H9 (cell line): ENCODE data around the gene THSD7B. TPM values are rescaled to one million over a fixed set of nuclear protein-coding genes. Genes with fewer than 3 reads are reported as not detected.

Experiments used
- DNase-seq: peaks from one replicate; pipeline ENCODE4 v3.0.0-alpha.2; 2017
- H2AFZ ChIP-seq: one replicate; pipeline ENCODE4 v1.6.1; 2013; ENCODE audit warnings: mild to moderate bottlenecking, low read length, control low read depth, moderate library complexity
- H2AK5ac ChIP-seq: 2 replicates; pipeline ENCODE4 v1.6.1; 2013; ENCODE audit warnings: low read length, control low read depth, mixed read lengths; ENCODE audit not compliant: insufficient read length
- H2BK120ac ChIP-seq: one replicate; pipeline ENCODE4 v1.6.1; 2013; ENCODE audit warnings: low read depth, mild to moderate bottlenecking, low read length, control low read depth, inconsistent platforms; ENCODE audit not compliant: poor library complexity, severe bottlenecking
- H2BK12ac ChIP-seq: 2 replicates; pipeline ENCODE4 v1.6.1; 2013; ENCODE audit warnings: low read length, control low read depth, mixed read lengths, low read depth; ENCODE audit not compliant: insufficient read length
- H2BK15ac ChIP-seq: 2 replicates; pipeline ENCODE4 v1.6.1; 2013; ENCODE audit warnings: low read depth, low read length, control low read depth
- H2BK20ac ChIP-seq: one replicate; pipeline ENCODE4 v1.6.1; 2013; ENCODE audit warnings: low read depth, mild to moderate bottlenecking, low read length, control low read depth, inconsistent platforms; ENCODE audit not compliant: poor library complexity, severe bottlenecking
- H2BK5ac ChIP-seq: 2 replicates; pipeline ENCODE4 v1.6.1; 2013; ENCODE audit warnings: low read length, control low read depth, mixed read lengths; ENCODE audit not compliant: insufficient read length
- H3K14ac ChIP-seq: 2 replicates; pipeline ENCODE4 v1.6.1; 2013; ENCODE audit warnings: low read length, control low read depth; ENCODE audit not compliant: insufficient read depth
- H3K18ac ChIP-seq: 2 replicates; pipeline ENCODE4 v1.6.1; 2013; ENCODE audit warnings: low read depth, mild to moderate bottlenecking, mixed read lengths, low read length, control low read depth; ENCODE audit not compliant: insufficient read length
- H3K23ac ChIP-seq: 2 replicates; pipeline ENCODE4 v1.6.1; 2013; ENCODE audit warnings: low read length, control low read depth, mixed read lengths, low read depth; ENCODE audit not compliant: insufficient read length
- H3K23me2 ChIP-seq: 2 replicates; pipeline ENCODE4 v1.6.1; 2013; ENCODE audit warnings: low read depth, mild to moderate bottlenecking, mixed read lengths, low read length, control low read depth; ENCODE audit not compliant: insufficient read length, poor library complexity, severe bottlenecking
- H3K27ac ChIP-seq: 2 replicates; pipeline ENCODE4 v1.5.1; 2013; ENCODE audit warnings: low read length, control low read depth, mixed read lengths, low read depth; ENCODE audit not compliant: insufficient read length
- H3K27me3 ChIP-seq: 2 replicates; pipeline ENCODE4 v1.6.1; 2013; ENCODE audit warnings: low read length, control low read depth, inconsistent platforms; ENCODE audit not compliant: insufficient read depth
- H3K4ac ChIP-seq: 2 replicates; pipeline ENCODE4 v1.6.1; 2013; ENCODE audit warnings: low read depth, mild to moderate bottlenecking, control low read depth, inconsistent platforms, low read length, moderate library complexity
- H3K4me1 ChIP-seq: 2 replicates; pipeline ENCODE4 v1.6.1; 2013; ENCODE audit warnings: low read length, control low read depth, inconsistent platforms; ENCODE audit not compliant: insufficient read depth
- H3K4me2 ChIP-seq: 2 replicates; pipeline ENCODE4 v1.6.1; 2013; ENCODE audit warnings: low read length, control low read depth, mixed read lengths; ENCODE audit not compliant: insufficient read length, insufficient read depth
- H3K56ac ChIP-seq: 2 replicates; pipeline ENCODE4 v1.6.1; 2013; ENCODE audit warnings: low read depth, mild to moderate bottlenecking, mixed read lengths, low read length, control low read depth; ENCODE audit not compliant: insufficient read length
- H3K79me1 ChIP-seq: 2 replicates; pipeline ENCODE4 v1.6.1; 2013; ENCODE audit warnings: low read depth, mild to moderate bottlenecking, moderate library complexity, low read length, control low read depth, inconsistent platforms; ENCODE audit not compliant: insufficient read depth, poor library complexity, severe bottlenecking
- H3K79me2 ChIP-seq: 2 replicates; pipeline ENCODE4 v1.6.1; 2013; ENCODE audit warnings: low read length, control low read depth, inconsistent platforms; ENCODE audit not compliant: insufficient read depth
- H3K9ac ChIP-seq: 2 replicates; pipeline ENCODE4 v1.6.1; 2013; ENCODE audit warnings: low read length, control low read depth, mixed read lengths; ENCODE audit not compliant: insufficient read length; ENCODE audit errors: extremely low read depth
- H3K9me3 ChIP-seq: one replicate; pipeline ENCODE4 v1.6.1; 2013; ENCODE audit warnings: low read depth, low read length, inconsistent platforms; ENCODE audit not compliant: control insufficient read depth
- H3T11ph ChIP-seq: one replicate; pipeline ENCODE4 v1.6.1; 2013; ENCODE audit warnings: mild to moderate bottlenecking, low read length, control low read depth, inconsistent platforms
- H4K20me1 ChIP-seq: one replicate; pipeline ENCODE4 v1.6.1; 2013; ENCODE audit not compliant: control insufficient read depth, insufficient read length, insufficient read depth
- H4K5ac ChIP-seq: 2 replicates; pipeline ENCODE4 v1.6.1; 2013; ENCODE audit warnings: low read depth, mild to moderate bottlenecking, mixed read lengths, low read length, control low read depth; ENCODE audit not compliant: insufficient read length
- H4K8ac ChIP-seq: replicated peaks from 2 replicates; pipeline ENCODE4 v1.6.1; 2013; ENCODE audit warnings: low read length, control low read depth, mixed read lengths, low read depth; ENCODE audit not compliant: insufficient read length
- H4K91ac ChIP-seq: 2 replicates; pipeline ENCODE4 v1.6.1; 2013; ENCODE audit warnings: low read depth, mild to moderate bottlenecking, moderate library complexity, mixed read lengths, low read length, control low read depth; ENCODE audit not compliant: insufficient read length
- H3K27ac Mint-ChIP-seq, 3 experiments: 2 replicates in 2 of 3; 3 replicates in 1 of 3; pipeline ENCODE4 v1.8.0; 2020 to 2021; ENCODE audit warnings: mixed read lengths in 3 of 3, mild to moderate bottlenecking in 1 of 3, moderate library complexity in 1 of 3
- H3K27me3 Mint-ChIP-seq: 2 replicates; pipeline ENCODE4 v1.8.0; 2021; ENCODE audit warnings: low read depth, mild to moderate bottlenecking, moderate library complexity, mixed read lengths
- H3K36me3 Mint-ChIP-seq, 3 experiments: 2 replicates in 2 of 3; 3 replicates in 1 of 3; pipeline ENCODE4 v1.8.0; 2020 to 2021; ENCODE audit warnings: low read depth in 3 of 3, mixed read lengths in 3 of 3; ENCODE audit not compliant: insufficient read depth in 1 of 3
- H3K4me1 Mint-ChIP-seq, 2 experiments: 2 replicates each; pipeline ENCODE4 v1.8.0; 2020; ENCODE audit warnings: mixed read lengths in 2 of 2
- H3K4me3 Mint-ChIP-seq, 2 experiments: 2 replicates in 1 of 2; 3 replicates in 1 of 2; pipeline ENCODE4 v1.8.0; 2020 to 2021; ENCODE audit warnings: mild to moderate bottlenecking in 2 of 2, mixed read lengths in 2 of 2, moderate library complexity in 1 of 2
- H3K9me3 Mint-ChIP-seq, 2 experiments: 2 replicates in 1 of 2; 3 replicates in 1 of 2; pipeline ENCODE4 v1.8.0; 2020; ENCODE audit warnings: mild to moderate bottlenecking in 2 of 2, mixed read lengths in 2 of 2, moderate library complexity in 1 of 2
- WGBS: extraction: QIAGEN DNeasy Blood & Tissue Kit; methylation state at CpG from one replicate; pipeline ENCODE4 v1.1.7; 2013; ENCODE audit warnings: missing lambda C conversion rate, low lambda C conversion rate, mixed read lengths; ENCODE audit not compliant: insufficient read length; ENCODE audit errors: extremely low coverage; 5-methylcytosine and 5-hydroxymethylcytosine counted together
- total RNA-seq: library from RNA; stranded (reverse); gene quantifications from 2 replicates; pipeline ENCODE4 v1.2.1, GENCODE V29; 2021
- TF ChIP-seq, protein P1 (sequence below): fragments of 200-600 bp; sonication (generic); conservative IDR thresholded peaks from 3 replicates; pipeline ENCODE4 v1.8.0; 2021; ENCODE audit warnings: antibody characterized with exemption, mild to moderate bottlenecking

THSD7B gene
- total RNA-seq, 1 experiment from 2014 or later = 0.85 TPM

DNA sequence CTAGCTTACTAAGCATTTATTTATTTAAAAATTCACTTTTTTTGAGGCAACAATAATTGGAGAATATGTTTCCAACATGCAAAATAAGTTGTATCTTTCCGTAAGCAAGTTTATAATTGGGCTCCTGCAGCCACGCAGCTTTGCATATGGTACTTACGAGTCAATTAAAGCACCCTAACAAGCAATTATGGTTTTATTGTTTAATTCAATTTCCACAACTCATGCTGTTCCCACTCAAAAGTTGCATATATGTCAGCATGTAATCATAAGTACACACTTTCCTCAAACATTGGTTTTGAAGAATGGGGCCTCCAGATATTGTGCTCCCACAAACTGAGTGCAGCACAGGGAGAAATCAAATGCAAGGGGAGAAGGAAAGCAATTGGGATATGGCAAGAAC is 613.8 kb downstream of the THSD7B start:
- Histone ChIP-seq H3K23me2 (no peaks in the 10 kb centered on the region), H3K79me2 (no peaks in the 10 kb centered on the region), H3K18ac (no peak overlapping the region), H2AFZ (no peak overlapping the region), H3K23ac (no peak overlapping the region), H2BK120ac (no peak overlapping the region), H4K5ac (no peak overlapping the region), H2BK12ac (no peak overlapping the region), H2BK20ac (no peak overlapping the region), H3K4ac (no peak overlapping the region), H4K91ac (no peak overlapping the region), H3K27ac (no peak overlapping the region), H4K20me1 (no peaks in the 10 kb centered on the region), H3K56ac (no peak overlapping the region), H3K9ac (no peak overlapping the region), H2AK5ac (no peak overlapping the region), H3T11ph (no peak overlapping the region), H2BK5ac (no peak overlapping the region), H3K14ac (no peak overlapping the region), H3K79me1 (no peaks in the 10 kb centered on the region), H3K9me3 (no peaks in the 10 kb centered on the region), H3K4me2 (no peak overlapping the region), H3K4me1 (no peaks in the 10 kb centered on the region), H3K27me3 (no peaks in the 10 kb centered on the region), H2BK15ac (no peak overlapping the region), H4K8ac (no peak overlapping the region)
- Mint-ChIP-seq H3K4me1 (no peaks in the 10 kb centered on the region), H3K27me3 (peaks cover 1% of the 10 kb centered on the region; the same call in 1 of the 2 replicates), H3K36me3 (peaks cover 6 to 27% (median 14%) of the 10 kb centered on the region in 3 experiments), H3K9me3 (peaks cover 18 to 19% of the 10 kb centered on the region in 2 experiments), H3K4me3 (no peak overlapping the region), H3K27ac (no peak overlapping the region)
- DNase-seq = no peak
- TF ChIP-seq, protein P1, sequence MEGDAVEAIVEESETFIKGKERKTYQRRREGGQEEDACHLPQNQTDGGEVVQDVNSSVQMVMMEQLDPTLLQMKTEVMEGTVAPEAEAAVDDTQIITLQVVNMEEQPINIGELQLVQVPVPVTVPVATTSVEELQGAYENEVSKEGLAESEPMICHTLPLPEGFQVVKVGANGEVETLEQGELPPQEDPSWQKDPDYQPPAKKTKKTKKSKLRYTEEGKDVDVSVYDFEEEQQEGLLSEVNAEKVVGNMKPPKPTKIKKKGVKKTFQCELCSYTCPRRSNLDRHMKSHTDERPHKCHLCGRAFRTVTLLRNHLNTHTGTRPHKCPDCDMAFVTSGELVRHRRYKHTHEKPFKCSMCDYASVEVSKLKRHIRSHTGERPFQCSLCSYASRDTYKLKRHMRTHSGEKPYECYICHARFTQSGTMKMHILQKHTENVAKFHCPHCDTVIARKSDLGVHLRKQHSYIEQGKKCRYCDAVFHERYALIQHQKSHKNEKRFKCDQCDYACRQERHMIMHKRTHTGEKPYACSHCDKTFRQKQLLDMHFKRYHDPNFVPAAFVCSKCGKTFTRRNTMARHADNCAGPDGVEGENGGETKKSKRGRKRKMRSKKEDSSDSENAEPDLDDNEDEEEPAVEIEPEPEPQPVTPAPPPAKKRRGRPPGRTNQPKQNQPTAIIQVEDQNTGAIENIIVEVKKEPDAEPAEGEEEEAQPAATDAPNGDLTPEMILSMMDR = no peak
- WGBS = no CpG with 5 or more reads among the region's 3 CpGs
